ENCODE results near the gene RAB3GAP1.

The RAB3GAP1 gene

DNA sequence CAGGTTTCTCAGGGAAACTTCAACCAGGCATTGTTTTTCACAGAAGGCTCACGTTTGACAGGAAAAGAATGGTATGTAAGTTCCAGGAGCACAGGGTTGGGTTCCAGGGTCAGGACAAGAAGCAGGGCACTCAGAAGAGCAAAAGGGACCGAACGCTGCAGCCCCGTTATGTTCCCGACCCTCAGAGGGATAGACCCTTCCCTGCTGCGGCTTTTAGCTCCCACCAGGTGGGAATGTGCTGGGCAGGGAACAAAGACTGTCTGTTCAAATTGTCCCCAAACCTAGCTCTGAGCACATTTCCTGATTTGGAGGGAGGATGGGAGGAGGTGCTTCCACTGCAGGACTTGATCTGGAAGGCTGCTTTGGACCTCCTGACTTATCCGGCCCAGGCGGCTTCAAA, 130.1 kb downstream of the RAB3GAP1 start:
- no peaks in the 10 kb centered on the region for H3K27me3 ChIP-seq (ENCODE audit: insufficient read depth, low read length, poor library complexity)
- no peak overlapping the region for H3K56ac ChIP-seq (ENCODE audit: low read length)
- no peak overlapping the region for H3K27ac ChIP-seq (ENCODE audit: low read depth, low read length)
- H4K8ac ChIP-seq (ENCODE audit: low read depth, low read length) = no peak overlapping the region
- DNase-seq = peak; percentile 17
- no CpG with 5 or more reads among the region's 8 CpGs for WGBS (ENCODE audit: extremely low coverage, insufficient coverage, low lambda C conversion rate)
- no peak overlapping the region for H3K23ac ChIP-seq (ENCODE audit: low read length)
- H2BK15ac ChIP-seq (replicated peaks; ENCODE audit: low read depth) = no peak overlapping the region
- H3K4me1 ChIP-seq (ENCODE audit: control insufficient read depth, low read depth, low read length) = no peaks in the 10 kb centered on the region
- H3K4ac ChIP-seq (ENCODE audit: low read depth, low read length) = no peak overlapping the region
- H3K4me3 ChIP-seq (ENCODE audit: low read length) = no peak overlapping the region
- H2BK5ac ChIP-seq (ENCODE audit: low read length) = no peak overlapping the region
- no peaks in the 10 kb centered on the region for H3K36me3 ChIP-seq (ENCODE audit: control insufficient read depth, insufficient read depth, low read length)
- H2BK120ac ChIP-seq (ENCODE audit: low read depth, low read length) = no peak overlapping the region
- no peak overlapping the region for H3K18ac ChIP-seq (ENCODE audit: low read length)
- no peak overlapping the region for H3K9ac ChIP-seq (ENCODE audit: low read length)
- no peaks in the 10 kb centered on the region for H3K79me1 ChIP-seq (ENCODE audit: low read length)
- H4K5ac ChIP-seq (ENCODE audit: low read length) = no peak overlapping the region
- H3K4me2 ChIP-seq (ENCODE audit: low read length) = no peak overlapping the region
- H2AK5ac ChIP-seq (ENCODE audit: low read length) = no peak overlapping the region
- no peaks in the 10 kb centered on the region for H3K79me2 ChIP-seq (ENCODE audit: control insufficient read depth, insufficient read depth, low read length)

DNA sequence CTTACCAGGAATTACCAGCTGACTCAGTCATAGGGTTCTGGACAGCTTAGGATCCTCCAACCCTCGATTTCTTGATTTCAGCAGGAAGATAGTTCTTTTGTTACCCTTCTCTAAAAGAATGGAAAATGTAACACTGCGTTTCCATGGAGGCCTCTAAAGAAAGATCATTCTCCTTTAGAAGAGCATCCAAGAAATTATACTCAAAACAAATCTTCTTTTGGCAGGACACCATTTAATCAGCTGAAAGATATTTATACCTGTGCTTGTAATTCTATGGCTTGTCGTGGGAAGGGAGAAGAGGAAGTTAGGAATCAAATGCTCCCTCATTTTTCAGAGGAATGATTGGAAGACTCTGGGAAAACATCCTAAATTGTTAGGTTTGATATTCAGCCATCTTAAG, 130.5 kb downstream of the RAB3GAP1 start:
- H3K4me3 ChIP-seq (ENCODE audit: low read length) = no peak overlapping the region
- WGBS (ENCODE audit: extremely low coverage, insufficient coverage, low lambda C conversion rate) = no CpG with 5 or more reads among the region's 3 CpGs
- no peak overlapping the region for H4K8ac ChIP-seq (ENCODE audit: low read depth, low read length)
- H3K9ac ChIP-seq (ENCODE audit: low read length) = no peak overlapping the region
- H3K79me2 ChIP-seq (ENCODE audit: control insufficient read depth, insufficient read depth, low read length) = no peaks in the 10 kb centered on the region
- H3K18ac ChIP-seq (ENCODE audit: low read length) = no peak overlapping the region
- no peaks in the 10 kb centered on the region for H3K4me1 ChIP-seq (ENCODE audit: control insufficient read depth, low read depth, low read length)
- no peak overlapping the region for H3K23ac ChIP-seq (ENCODE audit: low read length)
- no peak overlapping the region for H2AK5ac ChIP-seq (ENCODE audit: low read length)
- H3K79me1 ChIP-seq (ENCODE audit: low read length) = no peaks in the 10 kb centered on the region
- no peak overlapping the region for H3K27ac ChIP-seq (ENCODE audit: low read depth, low read length)
- H3K36me3 ChIP-seq (ENCODE audit: control insufficient read depth, insufficient read depth, low read length) = no peaks in the 10 kb centered on the region
- DNase-seq = no peak
- no peak overlapping the region for H3K56ac ChIP-seq (ENCODE audit: low read length)
- no peak overlapping the region for H4K5ac ChIP-seq (ENCODE audit: low read length)
- no peak overlapping the region for H2BK120ac ChIP-seq (ENCODE audit: low read depth, low read length)
- H2BK15ac ChIP-seq (replicated peaks; ENCODE audit: low read depth) = no peak overlapping the region
- no peak overlapping the region for H2BK5ac ChIP-seq (ENCODE audit: low read length)
- no peak overlapping the region for H3K4me2 ChIP-seq (ENCODE audit: low read length)
- H3K27me3 ChIP-seq (ENCODE audit: insufficient read depth, low read length, poor library complexity) = no peaks in the 10 kb centered on the region
- no peak overlapping the region for H3K4ac ChIP-seq (ENCODE audit: low read depth, low read length)

DNA sequence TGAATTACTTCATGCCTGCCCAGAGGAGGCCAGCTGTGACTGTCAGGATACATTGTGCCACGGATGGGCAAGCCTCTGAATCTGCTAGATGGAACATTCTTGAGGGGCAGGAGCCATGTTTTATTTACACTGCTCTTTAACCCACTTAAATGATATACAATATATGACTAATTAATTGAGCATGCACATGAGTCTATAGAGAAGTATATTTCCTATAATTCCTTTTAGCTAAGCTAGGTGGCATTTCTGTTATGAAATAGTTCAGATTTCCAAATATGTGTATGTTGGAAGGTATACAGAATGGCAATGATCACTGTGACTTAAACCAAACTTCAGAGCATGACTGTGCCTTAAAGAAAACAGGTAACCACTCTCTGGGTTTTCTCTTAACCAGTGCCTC, 131.7 kb downstream of the RAB3GAP1 start:
- Histone ChIP-seq H2BK15ac (replicated peaks; ENCODE audit: low read depth) (no peak overlapping the region), H3K56ac (ENCODE audit: low read length) (no peak overlapping the region), H3K18ac (ENCODE audit: low read length) (no peak overlapping the region), H3K4me3 (ENCODE audit: low read length) (no peak overlapping the region), H3K27me3 (ENCODE audit: insufficient read depth, low read length, poor library complexity) (no peaks in the 10 kb centered on the region), H2AK5ac (ENCODE audit: low read length) (no peak overlapping the region), H4K8ac (ENCODE audit: low read depth, low read length) (no peak overlapping the region), H3K79me1 (ENCODE audit: low read length) (no peaks in the 10 kb centered on the region), H3K79me2 (ENCODE audit: control insufficient read depth, insufficient read depth, low read length) (no peaks in the 10 kb centered on the region), H3K27ac (ENCODE audit: low read depth, low read length) (no peak overlapping the region), H3K4ac (ENCODE audit: low read depth, low read length) (no peak overlapping the region), H3K9ac (ENCODE audit: low read length) (no peak overlapping the region), H3K36me3 (ENCODE audit: control insufficient read depth, insufficient read depth, low read length) (no peaks in the 10 kb centered on the region), H3K4me2 (ENCODE audit: low read length) (no peak overlapping the region), H2BK120ac (ENCODE audit: low read depth, low read length) (no peak overlapping the region), H4K5ac (ENCODE audit: low read length) (no peak overlapping the region), H3K4me1 (ENCODE audit: control insufficient read depth, low read depth, low read length) (no peaks in the 10 kb centered on the region), H3K23ac (ENCODE audit: low read length) (no peak overlapping the region), H2BK5ac (ENCODE audit: low read length) (no peak overlapping the region)
- WGBS (ENCODE audit: extremely low coverage, insufficient coverage, low lambda C conversion rate) = no CpG with 5 or more reads among the region's 1 CpG
- DNase-seq = no peak

DNA sequence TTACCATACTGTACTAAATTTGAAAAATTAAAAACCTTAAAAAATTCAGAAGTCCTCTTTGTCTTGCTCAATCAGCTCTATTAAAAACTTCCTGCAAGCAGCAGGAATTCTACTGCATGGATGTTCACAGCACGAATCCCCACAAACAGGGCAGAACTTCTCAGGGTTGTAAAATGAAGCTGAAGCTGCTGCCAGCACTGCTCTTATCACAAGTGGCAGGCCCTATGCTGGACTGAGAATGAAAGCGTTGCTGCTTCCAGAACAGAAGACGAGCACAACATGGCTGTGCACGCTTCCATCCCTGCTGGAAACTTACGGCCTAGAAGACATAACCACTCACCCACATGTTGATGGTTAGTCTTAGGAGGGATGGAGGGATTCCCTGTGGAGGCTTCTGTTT, 134.0 kb downstream of the RAB3GAP1 start:
- Histone ChIP-seq H3K56ac (ENCODE audit: low read length) (no peak overlapping the region), H3K18ac (ENCODE audit: low read length) (no peak overlapping the region), H4K8ac (ENCODE audit: low read depth, low read length) (no peak overlapping the region), H3K23ac (ENCODE audit: low read length) (no peak overlapping the region), H3K4me2 (ENCODE audit: low read length) (no peak overlapping the region), H3K27ac (ENCODE audit: low read depth, low read length) (no peak overlapping the region), H3K4me3 (ENCODE audit: low read length) (no peak overlapping the region), H2AK5ac (ENCODE audit: low read length) (no peak overlapping the region), H3K27me3 (ENCODE audit: insufficient read depth, low read length, poor library complexity) (no peaks in the 10 kb centered on the region), H3K4me1 (ENCODE audit: control insufficient read depth, low read depth, low read length) (no peaks in the 10 kb centered on the region), H4K5ac (ENCODE audit: low read length) (no peak overlapping the region), H3K79me2 (ENCODE audit: control insufficient read depth, insufficient read depth, low read length) (no peaks in the 10 kb centered on the region), H3K79me1 (ENCODE audit: low read length) (no peaks in the 10 kb centered on the region), H3K4ac (ENCODE audit: low read depth, low read length) (no peak overlapping the region), H2BK120ac (ENCODE audit: low read depth, low read length) (no peak overlapping the region), H2BK5ac (ENCODE audit: low read length) (no peak overlapping the region), H3K36me3 (ENCODE audit: control insufficient read depth, insufficient read depth, low read length) (no peaks in the 10 kb centered on the region), H2BK15ac (replicated peaks; ENCODE audit: low read depth) (no peak overlapping the region), H3K9ac (ENCODE audit: low read length) (no peak overlapping the region)
- DNase-seq = no peak
- WGBS (ENCODE audit: extremely low coverage, insufficient coverage, low lambda C conversion rate) = no CpG with 5 or more reads among the region's 5 CpGs

DNA sequence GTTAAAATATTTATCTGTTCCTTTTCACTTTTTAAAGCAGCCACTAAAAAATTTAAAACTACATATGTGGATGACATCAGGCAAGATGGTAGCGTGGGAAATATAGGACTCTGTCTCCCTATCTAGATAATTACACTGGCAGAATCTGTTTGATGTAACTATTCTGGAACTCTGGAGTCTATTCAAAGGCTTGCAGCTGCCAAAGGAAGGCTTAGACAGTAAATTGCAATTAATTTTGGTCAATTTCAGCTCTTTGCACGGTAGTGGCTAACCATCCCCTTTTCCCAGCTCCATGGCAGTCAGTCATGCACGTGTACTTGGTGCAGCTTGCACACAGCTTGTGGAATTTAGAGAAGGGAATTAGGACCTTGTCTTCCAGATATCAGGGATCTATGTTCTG, 135.2 kb downstream of the RAB3GAP1 start:
- Histone ChIP-seq H2AK5ac (ENCODE audit: low read length) (no peak overlapping the region), H3K9ac (ENCODE audit: low read length) (no peak overlapping the region), H2BK15ac (replicated peaks; ENCODE audit: low read depth) (no peak overlapping the region), H3K4me1 (ENCODE audit: control insufficient read depth, low read depth, low read length) (no peaks in the 10 kb centered on the region), H3K4ac (ENCODE audit: low read depth, low read length) (no peak overlapping the region), H3K56ac (ENCODE audit: low read length) (no peak overlapping the region), H2BK120ac (ENCODE audit: low read depth, low read length) (no peak overlapping the region), H3K79me1 (ENCODE audit: low read length) (no peaks in the 10 kb centered on the region), H3K4me3 (ENCODE audit: low read length) (no peak overlapping the region), H3K79me2 (ENCODE audit: control insufficient read depth, insufficient read depth, low read length) (no peaks in the 10 kb centered on the region), H3K18ac (ENCODE audit: low read length) (no peak overlapping the region), H4K5ac (ENCODE audit: low read length) (no peak overlapping the region), H4K8ac (ENCODE audit: low read depth, low read length) (no peak overlapping the region), H3K23ac (ENCODE audit: low read length) (no peak overlapping the region), H2BK5ac (ENCODE audit: low read length) (no peak overlapping the region), H3K36me3 (ENCODE audit: control insufficient read depth, insufficient read depth, low read length) (no peaks in the 10 kb centered on the region), H3K27ac (ENCODE audit: low read depth, low read length) (no peak overlapping the region), H3K4me2 (ENCODE audit: low read length) (no peak overlapping the region), H3K27me3 (ENCODE audit: insufficient read depth, low read length, poor library complexity) (no peaks in the 10 kb centered on the region)
- DNase-seq = no peak
- WGBS (ENCODE audit: extremely low coverage, insufficient coverage, low lambda C conversion rate) = no CpG with 5 or more reads among the region's 3 CpGs

DNA sequence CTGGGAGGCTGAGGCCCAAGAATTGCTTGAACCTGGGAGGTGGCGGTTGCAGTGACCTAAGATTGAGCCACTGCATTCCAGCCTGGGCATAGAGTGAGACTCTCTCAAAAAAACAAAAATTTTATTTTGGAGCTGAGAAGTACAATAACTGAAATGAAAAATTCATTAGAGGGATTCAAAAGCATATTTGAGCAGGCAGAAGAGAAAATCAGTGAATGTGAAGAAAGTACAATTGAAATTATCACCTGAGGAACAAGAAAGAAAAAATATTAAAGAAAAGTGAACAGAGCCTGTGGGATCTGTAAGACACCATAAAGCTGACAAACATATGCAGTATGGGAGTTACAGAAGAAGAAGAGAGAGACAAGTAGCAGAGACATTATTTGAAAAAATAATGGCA, 137.1 kb downstream of the RAB3GAP1 start:
- no peak for DNase-seq
- Histone ChIP-seq H3K4me1 (ENCODE audit: control insufficient read depth, low read depth, low read length) (no peaks in the 10 kb centered on the region), H4K8ac (ENCODE audit: low read depth, low read length) (no peak overlapping the region), H3K27me3 (ENCODE audit: insufficient read depth, low read length, poor library complexity) (no peaks in the 10 kb centered on the region), H3K4me2 (ENCODE audit: low read length) (no peak overlapping the region), H3K79me2 (ENCODE audit: control insufficient read depth, insufficient read depth, low read length) (no peaks in the 10 kb centered on the region), H3K4me3 (ENCODE audit: low read length) (no peak overlapping the region), H3K4ac (ENCODE audit: low read depth, low read length) (no peak overlapping the region), H3K36me3 (ENCODE audit: control insufficient read depth, insufficient read depth, low read length) (no peaks in the 10 kb centered on the region), H3K79me1 (ENCODE audit: low read length) (no peaks in the 10 kb centered on the region), H2BK5ac (ENCODE audit: low read length) (no peak overlapping the region), H3K56ac (ENCODE audit: low read length) (no peak overlapping the region), H3K9ac (ENCODE audit: low read length) (no peak overlapping the region), H2BK15ac (replicated peaks; ENCODE audit: low read depth) (no peak overlapping the region), H4K5ac (ENCODE audit: low read length) (no peak overlapping the region), H3K18ac (ENCODE audit: low read length) (no peak overlapping the region), H2AK5ac (ENCODE audit: low read length) (no peak overlapping the region), H2BK120ac (ENCODE audit: low read depth, low read length) (no peak overlapping the region), H3K23ac (ENCODE audit: low read length) (no peak overlapping the region), H3K27ac (ENCODE audit: low read depth, low read length) (no peak overlapping the region)
- no CpG with 5 or more reads among the region's 1 CpG for WGBS (ENCODE audit: extremely low coverage, insufficient coverage, low lambda C conversion rate)
